HL-60 (cell line): Measurements from ENCODE around the gene CLCF1.

Source experiments
- GABPA ChIP-seq: IDR thresholded peaks from 2 replicates; pipeline ENCODE4 v1.6.1; 2012; ENCODE audit warnings: low read depth
- POLR2AphosphoS5 ChIP-seq: IDR thresholded peaks from 2 replicates; pipeline ENCODE4 v1.6.1; 2012; ENCODE audit warnings: low read depth
- TF ChIP-seq, protein P1 (sequence below): IDR thresholded peaks from one replicate; pipeline ENCODE4 v1.5.1; 2011; ENCODE audit warnings: low read length, control low read depth, inconsistent platforms; ENCODE audit not compliant: insufficient read depth
- TF ChIP-seq, protein P2 (sequence below): IDR thresholded peaks from 2 replicates; pipeline ENCODE4 v1.6.1; 2012; ENCODE audit warnings: low read depth; ENCODE audit not compliant: insufficient replicate concordance

GRCh38 chr11:67421430-67422031, 48.1 kb upstream of the CLCF1 start:
- TF ChIP-seq, protein P1, sequence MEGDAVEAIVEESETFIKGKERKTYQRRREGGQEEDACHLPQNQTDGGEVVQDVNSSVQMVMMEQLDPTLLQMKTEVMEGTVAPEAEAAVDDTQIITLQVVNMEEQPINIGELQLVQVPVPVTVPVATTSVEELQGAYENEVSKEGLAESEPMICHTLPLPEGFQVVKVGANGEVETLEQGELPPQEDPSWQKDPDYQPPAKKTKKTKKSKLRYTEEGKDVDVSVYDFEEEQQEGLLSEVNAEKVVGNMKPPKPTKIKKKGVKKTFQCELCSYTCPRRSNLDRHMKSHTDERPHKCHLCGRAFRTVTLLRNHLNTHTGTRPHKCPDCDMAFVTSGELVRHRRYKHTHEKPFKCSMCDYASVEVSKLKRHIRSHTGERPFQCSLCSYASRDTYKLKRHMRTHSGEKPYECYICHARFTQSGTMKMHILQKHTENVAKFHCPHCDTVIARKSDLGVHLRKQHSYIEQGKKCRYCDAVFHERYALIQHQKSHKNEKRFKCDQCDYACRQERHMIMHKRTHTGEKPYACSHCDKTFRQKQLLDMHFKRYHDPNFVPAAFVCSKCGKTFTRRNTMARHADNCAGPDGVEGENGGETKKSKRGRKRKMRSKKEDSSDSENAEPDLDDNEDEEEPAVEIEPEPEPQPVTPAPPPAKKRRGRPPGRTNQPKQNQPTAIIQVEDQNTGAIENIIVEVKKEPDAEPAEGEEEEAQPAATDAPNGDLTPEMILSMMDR = no peak
- TF ChIP-seq GABPA (no peak), POLR2AphosphoS5 (no peak)
- TF ChIP-seq, protein P2, sequence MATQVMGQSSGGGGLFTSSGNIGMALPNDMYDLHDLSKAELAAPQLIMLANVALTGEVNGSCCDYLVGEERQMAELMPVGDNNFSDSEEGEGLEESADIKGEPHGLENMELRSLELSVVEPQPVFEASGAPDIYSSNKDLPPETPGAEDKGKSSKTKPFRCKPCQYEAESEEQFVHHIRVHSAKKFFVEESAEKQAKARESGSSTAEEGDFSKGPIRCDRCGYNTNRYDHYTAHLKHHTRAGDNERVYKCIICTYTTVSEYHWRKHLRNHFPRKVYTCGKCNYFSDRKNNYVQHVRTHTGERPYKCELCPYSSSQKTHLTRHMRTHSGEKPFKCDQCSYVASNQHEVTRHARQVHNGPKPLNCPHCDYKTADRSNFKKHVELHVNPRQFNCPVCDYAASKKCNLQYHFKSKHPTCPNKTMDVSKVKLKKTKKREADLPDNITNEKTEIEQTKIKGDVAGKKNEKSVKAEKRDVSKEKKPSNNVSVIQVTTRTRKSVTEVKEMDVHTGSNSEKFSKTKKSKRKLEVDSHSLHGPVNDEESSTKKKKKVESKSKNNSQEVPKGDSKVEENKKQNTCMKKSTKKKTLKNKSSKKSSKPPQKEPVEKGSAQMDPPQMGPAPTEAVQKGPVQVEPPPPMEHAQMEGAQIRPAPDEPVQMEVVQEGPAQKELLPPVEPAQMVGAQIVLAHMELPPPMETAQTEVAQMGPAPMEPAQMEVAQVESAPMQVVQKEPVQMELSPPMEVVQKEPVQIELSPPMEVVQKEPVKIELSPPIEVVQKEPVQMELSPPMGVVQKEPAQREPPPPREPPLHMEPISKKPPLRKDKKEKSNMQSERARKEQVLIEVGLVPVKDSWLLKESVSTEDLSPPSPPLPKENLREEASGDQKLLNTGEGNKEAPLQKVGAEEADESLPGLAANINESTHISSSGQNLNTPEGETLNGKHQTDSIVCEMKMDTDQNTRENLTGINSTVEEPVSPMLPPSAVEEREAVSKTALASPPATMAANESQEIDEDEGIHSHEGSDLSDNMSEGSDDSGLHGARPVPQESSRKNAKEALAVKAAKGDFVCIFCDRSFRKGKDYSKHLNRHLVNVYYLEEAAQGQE = no peak
